H1 (cell line): Measurements from ENCODE around the gene OR8B8. TPM values are rescaled to one million over a fixed set of nuclear protein-coding genes. Genes with fewer than 3 reads are reported as not detected.

Experiments
- CTCF ChIA-PET: fragments of 300-600 bp; sonication (Branson Sonifier 250); formaldehyde crosslinking; loops from one replicate; lab custom pipeline; 2021; ENCODE audit not compliant: partially characterized antibody; lab: Charles Lee
- POLR2A ChIA-PET: fragments of 300-600 bp; sonication (Branson Sonifier 250); formaldehyde crosslinking; loops from one replicate; lab custom pipeline; 2021; ENCODE audit warnings: inconsistent platforms; ENCODE audit not compliant: partially characterized antibody; lab: Charles Lee
- DNase-seq, 2 experiments: peaks; one replicate each; pipeline versions ENCODE4 v3.0.0 to v3.0.0-alpha.2; 2010 to 2022; ENCODE audit warnings: low spot score in 2 of 2, low read depth in 1 of 2, mixed read lengths in 1 of 2
- FAIRE-seq: peaks from 2 replicates; lab custom pipeline; 2011; peaks lifted over from hg19 to GRCh38; lab: Jason Lieb, UNC
- H2AFZ ChIP-seq: 2 replicates; pipeline ENCODE4 v1.8.1; 2012; ENCODE audit warnings: low read length, inconsistent platforms
- H2AK5ac ChIP-seq: 2 replicates; pipeline ENCODE4 v1.6.1; 2013; ENCODE audit warnings: low read depth, low read length
- H2BK120ac ChIP-seq: replicated peaks from 2 replicates; pipeline ENCODE3; 2013; ENCODE audit warnings: low read depth, low read length, inconsistent platforms
- H2BK12ac ChIP-seq: 2 replicates; pipeline ENCODE4 v1.6.1; 2013; ENCODE audit warnings: low read depth, low read length
- H2BK15ac ChIP-seq: 2 replicates; pipeline ENCODE4 v1.6.1; 2013; ENCODE audit warnings: low read length
- H2BK20ac ChIP-seq: 2 replicates; pipeline ENCODE4 v1.6.1; 2013; ENCODE audit warnings: low read length
- H2BK5ac ChIP-seq: 2 replicates; pipeline ENCODE4 v1.6.1; 2013; ENCODE audit warnings: low read depth, low read length
- H3K14ac ChIP-seq: 2 replicates; pipeline ENCODE4 v1.6.1; 2013; ENCODE audit warnings: inconsistent platforms; ENCODE audit not compliant: insufficient read length
- H3K18ac ChIP-seq: 2 replicates; pipeline ENCODE4 v1.6.1; 2013; ENCODE audit warnings: low read length; ENCODE audit errors: extremely low read depth
- H3K23ac ChIP-seq: 2 replicates; pipeline ENCODE4 v1.6.1; 2013; ENCODE audit warnings: inconsistent platforms; ENCODE audit not compliant: insufficient read length
- H3K23me2 ChIP-seq: 2 replicates; pipeline ENCODE4 v1.6.1; 2013; ENCODE audit warnings: low read depth, low read length
- H3K27ac ChIP-seq: 2 replicates; pipeline ENCODE4 v1.6.1; 2011; ENCODE audit warnings: low read depth, low read length, inconsistent platforms
- H3K27me3 ChIP-seq, 4 experiments: replicated peaks in 1 of 4; 1 replicate in 1 of 4; 2 replicates in 3 of 4; pipeline versions ENCODE4 v1.6.1 to v1.8.1; 2011 to 2013; ENCODE audit warnings: low read length in 3 of 4, mild to moderate bottlenecking in 3 of 4, inconsistent platforms in 2 of 4, mixed read lengths in 2 of 4, moderate library complexity in 1 of 4; ENCODE audit not compliant: control insufficient read depth in 3 of 4, insufficient read depth in 3 of 4; ENCODE audit errors: extremely low read depth in 1 of 4
- H3K36me3 ChIP-seq, 4 experiments: 2 replicates each; pipeline versions ENCODE4 v1.6.1 to v1.8.1; 2011 to 2013; ENCODE audit warnings: mild to moderate bottlenecking in 4 of 4, low read length in 3 of 4, moderate library complexity in 2 of 4, control low read depth in 1 of 4, inconsistent platforms in 1 of 4; ENCODE audit not compliant: insufficient read depth in 4 of 4, control insufficient read depth in 2 of 4
- H3K4ac ChIP-seq: replicated peaks from 2 replicates; pipeline ENCODE3; 2013; ENCODE audit warnings: low read length, low read depth, mixed read lengths, inconsistent platforms; ENCODE audit not compliant: insufficient read length
- H3K4me1 ChIP-seq, 4 experiments: replicated peaks in 1 of 4; 1 replicate in 1 of 4; 2 replicates in 3 of 4; pipeline versions ENCODE4 v1.6.1 to v1.8.1; 2011 to 2013; ENCODE audit warnings: low read length in 3 of 4, inconsistent platforms in 2 of 4, mixed read lengths in 1 of 4; ENCODE audit not compliant: insufficient read depth in 4 of 4, control insufficient read depth in 3 of 4
- H3K4me2 ChIP-seq, 2 experiments: 2 replicates each; pipeline versions ENCODE4 v1.6.1 to v1.8.1; 2011 to 2013; ENCODE audit warnings: low read depth in 2 of 2, low read length in 2 of 2, control low read depth in 1 of 2, inconsistent platforms in 1 of 2, mild to moderate bottlenecking in 1 of 2; ENCODE audit not compliant: insufficient read depth in 1 of 2
- H3K4me3 ChIP-seq, 4 experiments: fragments of 200-600, 300-600 bp in 1 of 4; sonication (generic), shearing (Covaris generic), sonication (Bioruptor Twin) in 1 of 4; 2 replicates each; pipeline versions ENCODE4 v1.5.1 to v1.8.1; 2011 to 2016; ENCODE audit warnings: low read length in 4 of 4, low read depth in 3 of 4, control low read depth in 2 of 4, inconsistent platforms in 2 of 4, mild to moderate bottlenecking in 2 of 4, mixed read lengths in 1 of 4, moderate library complexity in 1 of 4; ENCODE audit not compliant: insufficient read depth in 2 of 4; ENCODE audit errors: extremely low read depth in 1 of 4
- H3K56ac ChIP-seq: replicated peaks from 2 replicates; pipeline ENCODE3; 2013; ENCODE audit warnings: low read depth, mild to moderate bottlenecking, mixed read lengths, low read length, inconsistent platforms; ENCODE audit not compliant: insufficient read length
- H3K79me1 ChIP-seq: 2 replicates; pipeline ENCODE4 v1.6.1; 2013; ENCODE audit warnings: low read depth, low read length, control low read depth
- H3K79me2 ChIP-seq, 2 experiments: 2 replicates each; pipeline versions ENCODE4 v1.6.1 to v1.8.1; 2012 to 2013; ENCODE audit warnings: low read length in 2 of 2, mild to moderate bottlenecking in 2 of 2, inconsistent platforms in 1 of 2; ENCODE audit not compliant: insufficient read depth in 2 of 2, control insufficient read depth in 1 of 2
- H3K9ac ChIP-seq, 4 experiments: replicated peaks in 1 of 4; 1 replicate in 1 of 4; 2 replicates in 3 of 4; pipeline versions ENCODE4 v1.6.1 to v1.8.1; 2011 to 2013; ENCODE audit warnings: low read depth in 3 of 4, low read length in 3 of 4, control low read depth in 2 of 4, mild to moderate bottlenecking in 2 of 4, moderate library complexity in 2 of 4, inconsistent platforms in 1 of 4; ENCODE audit errors: extremely low read depth in 1 of 4
- H3K9me3 ChIP-seq, 2 experiments: 2 replicates each; pipeline versions ENCODE4 v1.6.1 to v1.8.1; 2012 to 2013; ENCODE audit warnings: mild to moderate bottlenecking in 2 of 2, moderate library complexity in 2 of 2, control low read depth in 1 of 2, inconsistent platforms in 1 of 2, low read depth in 1 of 2, low read length in 1 of 2, mixed read lengths in 1 of 2; ENCODE audit not compliant: insufficient read depth in 2 of 2
- H4K20me1 ChIP-seq, 2 experiments: replicated peaks in 1 of 2; 2 replicates each; pipeline versions ENCODE3 to v1.8.1; 2011 to 2013; ENCODE audit warnings: inconsistent platforms in 2 of 2, low read length in 2 of 2, mild to moderate bottlenecking in 1 of 2; ENCODE audit not compliant: insufficient read depth in 2 of 2, control insufficient read depth in 1 of 2
- H4K5ac ChIP-seq: 2 replicates; pipeline ENCODE4 v1.6.1; 2013; ENCODE audit warnings: low read length, low read depth, mixed read lengths, inconsistent platforms; ENCODE audit not compliant: insufficient read length
- H4K8ac ChIP-seq: 2 replicates; pipeline ENCODE4 v1.8.0; 2013; ENCODE audit warnings: mild to moderate bottlenecking, moderate library complexity, low read length, inconsistent platforms; ENCODE audit not compliant: insufficient read depth; ENCODE audit errors: extremely low read depth
- H4K91ac ChIP-seq: replicated peaks from 2 replicates; pipeline ENCODE3; 2013; ENCODE audit warnings: low read length, mixed read lengths, inconsistent platforms; ENCODE audit not compliant: insufficient read length
- BACH1 ChIP-seq: IDR thresholded peaks from 2 replicates; pipeline ENCODE4 v1.6.1; 2012; ENCODE audit warnings: low read length, improper control_type of control experiment
- CHD1 ChIP-seq: IDR thresholded peaks from 2 replicates; pipeline ENCODE4 v1.6.1; 2012; ENCODE audit warnings: low read depth, low read length, improper control_type of control experiment
- CHD2 ChIP-seq: IDR thresholded peaks from 2 replicates; pipeline ENCODE4 v1.6.1; 2012; ENCODE audit warnings: low read length, improper control_type of control experiment
- JUND ChIP-seq: IDR thresholded peaks from 2 replicates; pipeline ENCODE4 v1.6.1; 2011; ENCODE audit warnings: mild to moderate bottlenecking, improper control_type of control experiment, low read length
- KDM5A ChIP-seq: fragments of 200-600 bp; IDR thresholded peaks from 2 replicates; pipeline ENCODE4 v1.7.1; 2012; ENCODE audit warnings: mild to moderate bottlenecking, low read length, inconsistent platforms, mixed read lengths
- NRF1 ChIP-seq: IDR thresholded peaks from 2 replicates; pipeline ENCODE4 v1.6.1; 2011; ENCODE audit warnings: mild to moderate bottlenecking, low read depth, low read length, improper control_type of control experiment
- RBBP5 ChIP-seq: IDR thresholded peaks from 2 replicates; pipeline ENCODE4 v1.7.1; 2012; ENCODE audit warnings: low read depth, mild to moderate bottlenecking, inconsistent platforms, low read length, moderate library complexity, borderline replicate concordance
- RFX5 ChIP-seq: IDR thresholded peaks from 2 replicates; pipeline ENCODE4 v1.6.1; 2011; ENCODE audit warnings: low read depth, low read length, improper control_type of control experiment, borderline replicate concordance
- SIN3A ChIP-seq, 2 experiments: IDR thresholded peaks in 1 of 2; conservative IDR thresholded peaks in 1 of 2; 2 replicates each; pipeline ENCODE4 v1.6.1; 2011 to 2012; ENCODE audit warnings: low read length in 2 of 2, improper control_type of control experiment in 1 of 2, low read depth in 1 of 2, mild to moderate bottlenecking in 1 of 2
- SP1 ChIP-seq: IDR thresholded peaks from 2 replicates; pipeline ENCODE4 v1.6.1; 2011; ENCODE audit warnings: low read depth, low read length
- TAF7 ChIP-seq: optimal IDR thresholded peaks from 2 replicates; pipeline ENCODE3; 2011; ENCODE audit warnings: low read depth, mild to moderate bottlenecking, inconsistent platforms, low read length, moderate library complexity, borderline replicate concordance
- WGBS, 2 experiments: shearing (Covaris generic) in 1 of 2; methylation state at CpG; one replicate each; pipeline versions ENCODE4 v1.1.6 to v1.1.7; 2013 to 2015; ENCODE audit warnings: low lambda C conversion rate in 2 of 2, mixed read lengths in 2 of 2, inconsistent platforms in 1 of 2, low coverage in 1 of 2, missing lambda C conversion rate in 1 of 2; ENCODE audit not compliant: insufficient replicate concordance in 2 of 2, insufficient coverage in 1 of 2, insufficient read length in 1 of 2; ENCODE audit errors: extremely low coverage in 1 of 2, missing lambda C conversion rate in 1 of 2; 5-methylcytosine and 5-hydroxymethylcytosine counted together
- polyA plus RNA-seq, 7 experiments: library from polyadenylated mRNA; depleted of rRNA in 3 of 7; stranded (reverse) in 5 of 7; unstranded in 2 of 7; fragments of >200 nt in 5 of 7; fragments of 200-250 nt in 2 of 7; gene quantifications; 1 replicate in 5 of 7; 2 replicates in 1 of 7; 4 replicates in 1 of 7; pipeline versions ENCODE4 v1.2.1 to v1.2.3, GENCODE V29; 2011 to 2013; ENCODE audit warnings: missing spikeins in 2 of 7, mixed read lengths in 2 of 7
- total RNA-seq: library from RNA; stranded (reverse); fragmentation: NEBNext Ultra II Directional; extraction: Animal tissue kit (Norgen Biotek cat#: 25700); gene quantifications from 2 replicates; pipeline ENCODE4 v1.2.1, GENCODE V29; 2021
- TF ChIP-seq, protein P1 (sequence below), 3 experiments: IDR thresholded peaks; 1 replicate in 2 of 3; 2 replicates in 1 of 3; pipeline versions ENCODE4 v1.5.1 to v1.6.1; 2011; ENCODE audit warnings: low read length in 3 of 3, mild to moderate bottlenecking in 3 of 3, inconsistent platforms in 2 of 3, low read depth in 1 of 3, moderate library complexity in 1 of 3; ENCODE audit not compliant: insufficient read depth in 1 of 3; ENCODE audit errors: control extremely low read depth in 1 of 3

OR8B8 gene
- total and polyA plus RNA-seq, 2 of the 8 experiments (the other 6 are each of a cell fraction or from before 2014, with no cell fraction given), result not detected

DNA sequence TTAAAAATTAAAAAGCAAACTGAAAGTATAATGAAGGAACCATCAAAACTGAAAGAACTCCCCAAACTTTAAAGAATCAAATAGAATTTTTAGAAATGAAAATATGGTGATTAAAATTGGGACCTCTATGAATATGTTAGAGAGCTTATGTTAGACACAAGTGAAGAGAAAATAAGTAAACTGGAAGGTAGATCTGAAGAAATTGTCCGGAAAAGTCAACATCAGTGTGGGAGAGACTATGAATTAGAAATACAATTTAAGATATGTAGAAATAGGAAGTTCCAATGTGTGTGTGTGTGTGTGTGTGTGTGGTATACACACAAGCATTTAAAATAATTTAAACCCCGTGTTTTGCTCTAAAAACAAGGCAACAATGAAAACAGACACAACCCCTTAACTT is 15.9 kb downstream of the OR8B8 start:
- Histone ChIP-seq H2AFZ (no peak overlapping the region), H3K27ac (no peak overlapping the region), H3K36me3 (no peaks in the 10 kb centered on the region), H3K4me1 (no peaks in the 10 kb centered on the region), H3K4ac (no peak overlapping the region), H3K23me2 (peaks cover 4% of the 10 kb centered on the region; the same call in 1 of the 2 replicates), H3K27me3 (peaks cover 0 to 2% (median 0%) of the 10 kb centered on the region in 4 experiments; a peak in 1 of 7 replicates), H3K23ac (no peak overlapping the region), H2BK20ac (no peak overlapping the region), H4K91ac (no peak overlapping the region), H3K79me1 (no peaks in the 10 kb centered on the region), H2AK5ac (no peak overlapping the region), H2BK15ac (no peak overlapping the region), H4K8ac (no peak overlapping the region), H3K14ac (no peak overlapping the region), H3K56ac (no peak overlapping the region), H3K18ac (no peak overlapping the region), H2BK12ac (no peak overlapping the region), H2BK5ac (no peak overlapping the region), H4K20me1 (no peaks in the 10 kb centered on the region), H3K79me2 (no peaks in the 10 kb centered on the region), H3K4me2 (no peak overlapping the region), H4K5ac (no peak overlapping the region), H3K9ac (no peak overlapping the region), H3K4me3 (no peak overlapping the region), H2BK120ac (no peak overlapping the region), H3K9me3 (peaks cover 4 to 8% of the 10 kb centered on the region in 2 experiments; a peak in 3 of 4 replicates)
- CTCF ChIA-PET, result interaction anchor here (1.5 to 2.8 kb wide), 3 partner anchors 10 to 27 kb away, joined by 6 to 24 read pairs (median 8); no protein-coding TSS in a partner anchor
- WGBS, 2 experiments, result 98% methylated on average over 2 of the region's 2 CpGs; no CpG with 5 or more reads in 1 of the 2 experiments
- no peak for DNase-seq
- POLR2A ChIA-PET, result no interaction called here
- FAIRE-seq, result no peak
- no peak for TF ChIP-seq TAF7
- TF ChIP-seq SIN3A (conservative IDR thresholded peaks at IDR 0.05 in 1 of 2, IDR thresholded peaks at IDR 0.05 in 1 of 2; ENCODE audit: low read depth in 1 of 2, low read length in 2 of 2), result no peak
- TF ChIP-seq KDM5A, result no peak
- no peak for TF ChIP-seq RFX5
- no peak for TF ChIP-seq CHD2
- TF ChIP-seq SP1, result no peak
- TF ChIP-seq BACH1, result no peak
- TF ChIP-seq, protein P1, sequence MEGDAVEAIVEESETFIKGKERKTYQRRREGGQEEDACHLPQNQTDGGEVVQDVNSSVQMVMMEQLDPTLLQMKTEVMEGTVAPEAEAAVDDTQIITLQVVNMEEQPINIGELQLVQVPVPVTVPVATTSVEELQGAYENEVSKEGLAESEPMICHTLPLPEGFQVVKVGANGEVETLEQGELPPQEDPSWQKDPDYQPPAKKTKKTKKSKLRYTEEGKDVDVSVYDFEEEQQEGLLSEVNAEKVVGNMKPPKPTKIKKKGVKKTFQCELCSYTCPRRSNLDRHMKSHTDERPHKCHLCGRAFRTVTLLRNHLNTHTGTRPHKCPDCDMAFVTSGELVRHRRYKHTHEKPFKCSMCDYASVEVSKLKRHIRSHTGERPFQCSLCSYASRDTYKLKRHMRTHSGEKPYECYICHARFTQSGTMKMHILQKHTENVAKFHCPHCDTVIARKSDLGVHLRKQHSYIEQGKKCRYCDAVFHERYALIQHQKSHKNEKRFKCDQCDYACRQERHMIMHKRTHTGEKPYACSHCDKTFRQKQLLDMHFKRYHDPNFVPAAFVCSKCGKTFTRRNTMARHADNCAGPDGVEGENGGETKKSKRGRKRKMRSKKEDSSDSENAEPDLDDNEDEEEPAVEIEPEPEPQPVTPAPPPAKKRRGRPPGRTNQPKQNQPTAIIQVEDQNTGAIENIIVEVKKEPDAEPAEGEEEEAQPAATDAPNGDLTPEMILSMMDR (IDR thresholded peaks at IDR 0.05; ENCODE audit: control extremely low read depth in 1 of 3, insufficient read depth in 1 of 3, low read depth in 1 of 3, low read length in 3 of 3), result no peak
- no peak for TF ChIP-seq RBBP5
- no peak for TF ChIP-seq JUND
- TF ChIP-seq NRF1, result no peak
- no peak for TF ChIP-seq CHD1
